ENCODE data around the gene PRAMEF5. TPM values are rescaled to one million over a fixed set of nuclear protein-coding genes. Genes with fewer than 3 reads are reported as not detected.
"Not testable (repeated sequence)": the region's sequence is repeated elsewhere in the genome, so short reads cannot be mapped to it uniquely, and the experiment has no call there.

Gene PRAMEF5
- total and polyA plus RNA-seq, 4 donors = not detected

DNA sequence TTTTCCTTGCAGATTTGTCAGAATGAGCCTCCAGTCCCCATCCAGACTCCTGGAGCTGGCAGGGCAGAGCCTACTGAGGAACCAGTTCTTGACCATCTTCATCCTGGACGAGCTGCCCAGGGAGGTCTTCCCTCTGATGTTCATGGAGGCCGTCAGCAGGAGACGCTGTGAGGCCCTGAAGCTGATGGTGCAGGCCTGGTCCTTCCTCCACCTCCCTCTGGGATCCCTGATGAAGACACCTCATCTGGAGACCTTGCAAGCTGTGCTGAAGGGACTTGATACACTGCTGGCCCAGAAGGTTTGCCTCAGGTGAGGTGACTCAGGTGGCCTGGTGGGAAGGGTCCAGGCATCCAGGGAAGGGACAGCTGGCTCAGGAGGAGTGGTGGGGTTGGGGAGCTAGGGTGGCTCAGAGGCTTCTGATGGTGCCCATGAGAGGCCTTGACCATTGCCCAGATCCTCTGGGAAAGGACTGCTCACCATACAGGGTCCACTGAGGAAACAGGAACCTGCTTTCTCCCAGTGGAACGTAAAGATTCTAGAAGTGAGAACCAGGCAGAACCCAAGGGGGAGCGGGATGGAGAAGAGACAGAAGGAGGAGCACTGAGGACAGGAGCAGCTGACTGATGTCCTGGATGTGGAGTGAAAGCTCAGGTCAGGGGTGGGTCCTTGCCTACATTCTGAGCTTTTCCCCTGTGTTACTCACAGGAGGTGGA is 8.0 kb upstream of the PRAMEF5 start:
- intact Hi-C loops (cut with DNase I); H3K9me3 ChIP-seq (ENCODE audit: control insufficient read depth, low read length); H3K4me3 ChIP-seq (ENCODE audit: low read length in 2 of 2); ATAC-seq (ENCODE audit: low FRiP score); H3K27me3 ChIP-seq (ENCODE audit: control insufficient read depth in 1 of 2, insufficient read depth in 2 of 2, low read length in 1 of 2); H3K27ac ChIP-seq (ENCODE audit: low read depth in 1 of 2, low read length in 2 of 2); H3K36me3 ChIP-seq (ENCODE audit: control insufficient read depth in 1 of 2, insufficient read depth in 2 of 2, low read length in 1 of 2); H3K4me1 ChIP-seq (ENCODE audit: control insufficient read depth in 1 of 2, insufficient read depth in 2 of 2, low read length in 2 of 2): not testable (repeated sequence)
- peak in 1 of 2 donors; percentile 65 for DNase-seq
- WGBS, 2 donors = 76 to 80% methylated on average over 5 of the region's 5 CpGs

GRCh38 chr1:13246554-13246871 is 7.5 kb upstream of the PRAMEF5 start:
- intact Hi-C loops (cut with DNase I); H3K36me3 ChIP-seq (ENCODE audit: control insufficient read depth in 1 of 2, insufficient read depth in 2 of 2, low read length in 1 of 2); H3K9me3 ChIP-seq (ENCODE audit: control insufficient read depth, low read length); ATAC-seq (ENCODE audit: low FRiP score); H3K27me3 ChIP-seq (ENCODE audit: control insufficient read depth in 1 of 2, insufficient read depth in 2 of 2, low read length in 1 of 2); H3K27ac ChIP-seq (ENCODE audit: low read depth in 1 of 2, low read length in 2 of 2); H3K4me3 ChIP-seq (ENCODE audit: low read length in 2 of 2); DNase-seq; H3K4me1 ChIP-seq (ENCODE audit: control insufficient read depth in 1 of 2, insufficient read depth in 2 of 2, low read length in 2 of 2): not testable (repeated sequence)
- WGBS, 2 donors = 82 to 83% methylated on average over 2 of the region's 2 CpGs

GRCh38 chr1:13247122-13247521 is 6.9 kb upstream of the PRAMEF5 start:
- WGBS, 2 donors = 78% methylated on average over 6 of the region's 7 CpGs
- DNase-seq; H3K27ac ChIP-seq (ENCODE audit: low read depth in 1 of 2, low read length in 2 of 2); H3K27me3 ChIP-seq (ENCODE audit: control insufficient read depth in 1 of 2, insufficient read depth in 2 of 2, low read length in 1 of 2); H3K36me3 ChIP-seq (ENCODE audit: control insufficient read depth in 1 of 2, insufficient read depth in 2 of 2, low read length in 1 of 2); H3K4me3 ChIP-seq (ENCODE audit: low read length in 2 of 2); H3K4me1 ChIP-seq (ENCODE audit: control insufficient read depth in 1 of 2, insufficient read depth in 2 of 2, low read length in 2 of 2); H3K9me3 ChIP-seq (ENCODE audit: control insufficient read depth, low read length); intact Hi-C loops (cut with DNase I): not testable (repeated sequence)
- peak; percentile 38 for ATAC-seq (ENCODE audit: low FRiP score)

DNA sequence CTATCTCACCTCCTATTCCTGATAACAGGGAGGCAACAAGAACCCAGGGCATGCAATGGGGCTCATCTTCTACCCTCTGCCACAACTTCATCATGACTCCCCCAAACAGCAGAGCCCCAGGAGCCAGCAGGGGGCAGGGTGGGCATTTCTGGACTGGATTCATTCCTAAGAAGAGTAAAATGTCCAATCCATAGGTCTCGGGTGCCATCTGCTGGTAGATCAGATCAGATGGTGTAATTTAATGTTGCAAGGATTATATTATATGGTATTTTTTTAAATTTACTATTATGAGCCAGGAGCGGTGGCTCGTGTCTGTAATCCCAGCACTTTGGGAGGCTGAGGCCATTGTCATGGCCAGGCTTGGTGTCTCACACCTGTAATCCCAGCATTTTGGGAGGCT is 11.1 kb downstream of the PRAMEF5 start:
- H3K27ac ChIP-seq (ENCODE audit: low read depth in 1 of 2, low read length in 2 of 2); H3K27me3 ChIP-seq (ENCODE audit: control insufficient read depth in 1 of 2, insufficient read depth in 2 of 2, low read length in 1 of 2); H3K4me3 ChIP-seq (ENCODE audit: low read length in 2 of 2); H3K4me1 ChIP-seq (ENCODE audit: control insufficient read depth in 1 of 2, insufficient read depth in 2 of 2, low read length in 2 of 2); intact Hi-C loops (cut with DNase I); H3K36me3 ChIP-seq (ENCODE audit: control insufficient read depth in 1 of 2, insufficient read depth in 2 of 2, low read length in 1 of 2); H3K9me3 ChIP-seq (ENCODE audit: control insufficient read depth, low read length); ATAC-seq (ENCODE audit: low FRiP score); DNase-seq: not testable (repeated sequence)
- WGBS, 2 donors = 23 to 56% methylated on average over 2 of the region's 3 CpGs

DNA sequence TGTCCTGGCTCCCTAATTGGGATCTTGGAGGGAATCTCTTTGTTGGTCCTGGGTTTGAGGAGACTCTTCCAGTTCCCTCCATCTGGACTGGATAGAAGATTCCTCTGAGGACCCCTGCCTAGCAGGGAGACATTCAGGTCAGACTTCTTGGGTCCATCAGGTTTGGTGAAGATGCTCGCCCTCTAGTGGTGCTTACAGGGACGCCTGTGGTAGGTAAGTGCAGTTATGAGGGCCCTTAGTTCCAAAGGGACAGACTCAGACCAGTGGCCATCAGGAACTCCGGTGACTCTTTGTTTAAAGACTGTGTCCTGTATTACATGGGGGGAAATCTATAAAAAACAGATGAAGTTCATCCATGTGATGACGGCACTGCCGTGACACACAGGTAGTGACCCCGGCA is 23.0 kb downstream of the PRAMEF5 start:
- H3K4me1 ChIP-seq (ENCODE audit: control insufficient read depth in 1 of 2, insufficient read depth in 2 of 2, low read length in 2 of 2); H3K27me3 ChIP-seq (ENCODE audit: control insufficient read depth in 1 of 2, insufficient read depth in 2 of 2, low read length in 1 of 2); H3K27ac ChIP-seq (ENCODE audit: low read depth in 1 of 2, low read length in 2 of 2); H3K4me3 ChIP-seq (ENCODE audit: low read length in 2 of 2); DNase-seq; H3K9me3 ChIP-seq (ENCODE audit: control insufficient read depth, low read length); H3K36me3 ChIP-seq (ENCODE audit: control insufficient read depth in 1 of 2, insufficient read depth in 2 of 2, low read length in 1 of 2); intact Hi-C loops (cut with DNase I); ATAC-seq (ENCODE audit: low FRiP score): not testable (repeated sequence)
- WGBS, 2 donors = 38 to 45% methylated on average over 4 of the region's 6 CpGs

DNA sequence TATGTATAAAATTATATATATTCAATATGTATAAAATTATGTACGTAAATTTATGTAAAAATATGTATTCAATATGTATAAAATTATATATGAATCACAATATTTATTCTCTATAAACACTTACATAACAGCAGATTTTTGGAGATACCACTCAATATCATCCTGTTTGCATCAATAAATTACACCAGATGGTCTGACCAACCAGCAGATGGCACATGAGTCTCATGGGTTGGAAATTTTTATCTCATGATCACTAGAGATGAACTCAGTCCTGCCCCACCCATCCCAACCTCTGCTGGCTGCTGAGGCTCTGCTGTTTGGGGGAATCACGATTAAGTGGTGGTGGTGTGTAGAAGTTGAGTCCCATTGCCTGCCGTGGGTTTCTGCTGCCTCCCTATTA is 25.6 kb downstream of the PRAMEF5 start:
- WGBS, 2 donors = 72 to 77% methylated on average over 3 of the region's 3 CpGs
- H3K9me3 ChIP-seq (ENCODE audit: control insufficient read depth, low read length); DNase-seq: not testable (repeated sequence)

GRCh38 chr1:13285037-13285436 is 31.0 kb downstream of the PRAMEF5 start, which contains the start of gene PRAMEF8:
Gene PRAMEF8, minus strand, starts transcription at chr1:13285137. Its CDS starts 1,046 bp downstream, at chr1:13284091.
- H3K36me3 ChIP-seq (ENCODE audit: control insufficient read depth in 1 of 2, insufficient read depth in 2 of 2, low read length in 1 of 2); intact Hi-C loops (cut with DNase I); H3K27me3 ChIP-seq (ENCODE audit: control insufficient read depth in 1 of 2, insufficient read depth in 2 of 2, low read length in 1 of 2); H3K27ac ChIP-seq (ENCODE audit: low read depth in 1 of 2, low read length in 2 of 2); H3K4me1 ChIP-seq (ENCODE audit: control insufficient read depth in 1 of 2, insufficient read depth in 2 of 2, low read length in 2 of 2); H3K4me3 ChIP-seq (ENCODE audit: low read length in 2 of 2); H3K9me3 ChIP-seq (ENCODE audit: control insufficient read depth, low read length); ATAC-seq (ENCODE audit: low FRiP score); DNase-seq: not testable (repeated sequence)
- WGBS, 2 donors = no CpG with 5 or more reads among the region's 1 CpG

More for the DNA sequence above, 25.6 kb downstream of the PRAMEF5 start:
- H3K36me3 ChIP-seq (ENCODE audit: control insufficient read depth in 1 of 2, insufficient read depth in 2 of 2, low read length in 1 of 2); intact Hi-C loops (cut with DNase I); H3K4me1 ChIP-seq (ENCODE audit: control insufficient read depth in 1 of 2, insufficient read depth in 2 of 2, low read length in 2 of 2); ATAC-seq (ENCODE audit: low FRiP score); H3K4me3 ChIP-seq (ENCODE audit: low read length in 2 of 2); H3K27me3 ChIP-seq (ENCODE audit: control insufficient read depth in 1 of 2, insufficient read depth in 2 of 2, low read length in 1 of 2); H3K27ac ChIP-seq (ENCODE audit: low read depth in 1 of 2, low read length in 2 of 2): not testable (repeated sequence)

DNA sequence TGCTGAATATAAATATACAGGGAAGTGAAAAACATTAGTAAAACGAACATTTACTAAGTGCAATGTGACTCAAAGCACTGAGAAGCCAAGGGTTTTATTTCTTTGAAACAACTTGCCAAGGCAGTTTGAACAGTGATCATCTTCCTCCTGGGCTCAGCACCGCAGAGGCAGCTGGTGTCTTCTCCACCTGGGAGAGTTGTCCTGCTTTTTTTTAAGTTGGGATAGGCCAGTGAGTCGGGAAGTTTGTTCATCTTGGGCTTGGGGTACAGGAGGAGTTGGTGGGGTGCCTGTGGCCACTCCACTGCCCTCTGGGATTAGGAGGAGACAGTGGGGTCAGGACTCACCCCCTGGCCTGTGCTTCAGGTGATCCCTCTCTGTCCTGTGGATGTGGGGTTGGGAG is 35.0 kb downstream of the PRAMEF5 start:
- H3K36me3 ChIP-seq (ENCODE audit: control insufficient read depth in 1 of 2, insufficient read depth in 2 of 2, low read length in 1 of 2); H3K27ac ChIP-seq (ENCODE audit: low read depth in 1 of 2, low read length in 2 of 2); ATAC-seq (ENCODE audit: low FRiP score); DNase-seq; H3K4me3 ChIP-seq (ENCODE audit: low read length in 2 of 2); H3K9me3 ChIP-seq (ENCODE audit: control insufficient read depth, low read length); intact Hi-C loops (cut with DNase I); H3K27me3 ChIP-seq (ENCODE audit: control insufficient read depth in 1 of 2, insufficient read depth in 2 of 2, low read length in 1 of 2); H3K4me1 ChIP-seq (ENCODE audit: control insufficient read depth in 1 of 2, insufficient read depth in 2 of 2, low read length in 2 of 2): not testable (repeated sequence)
- WGBS, 2 donors = 30 to 68% methylated on average over 2 of the region's 3 CpGs

DNA sequence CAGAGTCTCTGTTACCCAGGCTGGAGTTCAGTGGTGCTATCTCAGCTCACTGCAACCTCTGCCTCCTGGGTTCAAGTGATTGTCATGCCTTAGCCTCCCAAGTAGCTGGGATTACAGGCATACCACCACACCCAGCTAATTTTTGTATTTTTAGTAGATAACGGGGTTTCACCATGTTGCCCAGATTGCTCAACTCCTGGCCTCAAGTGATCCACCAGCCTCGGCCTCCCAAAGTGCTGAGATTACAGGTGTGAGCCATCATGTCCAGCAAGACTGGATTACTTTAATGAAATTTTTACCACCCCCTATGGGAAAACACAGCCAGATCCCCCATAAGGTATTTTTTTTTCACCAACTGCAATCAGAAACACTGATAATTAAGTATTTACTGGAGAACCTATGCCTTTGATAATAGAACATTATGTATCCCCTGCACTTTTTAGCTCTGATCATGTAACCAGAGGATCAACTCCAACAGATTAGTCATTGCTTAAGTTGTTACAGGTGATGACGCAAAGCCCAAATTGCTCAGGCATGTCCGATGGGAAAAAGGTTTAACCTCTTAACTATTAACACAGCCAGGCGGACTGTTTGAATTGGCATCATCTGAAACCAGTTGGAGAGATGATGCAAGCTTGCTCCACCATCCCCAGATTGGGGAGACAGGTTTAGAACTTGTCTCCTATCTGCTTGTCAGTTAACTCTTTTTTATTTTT is 43.4 kb downstream of the PRAMEF5 start:
- H3K36me3 ChIP-seq (ENCODE audit: control insufficient read depth in 1 of 2, insufficient read depth in 2 of 2, low read length in 1 of 2); DNase-seq; H3K27me3 ChIP-seq (ENCODE audit: control insufficient read depth in 1 of 2, insufficient read depth in 2 of 2, low read length in 1 of 2); H3K4me1 ChIP-seq (ENCODE audit: control insufficient read depth in 1 of 2, insufficient read depth in 2 of 2, low read length in 2 of 2); H3K4me3 ChIP-seq (ENCODE audit: low read length in 2 of 2); H3K9me3 ChIP-seq (ENCODE audit: control insufficient read depth, low read length); intact Hi-C loops (cut with DNase I); ATAC-seq (ENCODE audit: low FRiP score); H3K27ac ChIP-seq (ENCODE audit: low read depth in 1 of 2, low read length in 2 of 2): not testable (repeated sequence)
- 87 to 90% methylated on average over 2 of the region's 5 CpGs for WGBS, 2 donors
